SU-DHL-6 (cell line): ENCODE measurements around the gene AREL1.
A peak's percentile ranks its signal among the peaks of the same experiment; 100 is the strongest.

Experiments
- H2AFZ ChIP-seq: fragments of 200-600 bp; sonication (generic); 2 replicates; pipeline ENCODE4 v1.6.1; 2014; ENCODE audit warnings: low read depth, mild to moderate bottlenecking, moderate library complexity, mixed read lengths, antibody characterized with exemption, low read length; ENCODE audit not compliant: severe bottlenecking
- H3F3A ChIP-seq: fragments of 200-600 bp; shearing (Covaris generic); 2 replicates; pipeline ENCODE4 v1.6.0; 2016; ENCODE audit warnings: antibody characterized with exemption, mild to moderate bottlenecking; ENCODE audit not compliant: insufficient read depth
- H3K27ac ChIP-seq: fragments of 200-600 bp; sonication (generic); 2 replicates; pipeline ENCODE4 v1.5.1; 2016; ENCODE audit warnings: low read depth, mild to moderate bottlenecking, low read length, moderate library complexity, mixed read lengths
- H3K27me3 ChIP-seq: fragments of 200-600 bp; sonication (generic), shearing (Covaris generic); 2 replicates; pipeline ENCODE4 v1.6.0; 2014; ENCODE audit warnings: mild to moderate bottlenecking, low read length
- H3K36me3 ChIP-seq: fragments of 200-600 bp; sonication (generic); 2 replicates; pipeline ENCODE4 v1.6.1; 2014; ENCODE audit warnings: mild to moderate bottlenecking, low read length, mixed read lengths
- H3K4me2 ChIP-seq: fragments of 300-600, 200-600 bp; shearing (Covaris generic), sonication (generic); 2 replicates; pipeline ENCODE4 v1.6.0; 2014; ENCODE audit warnings: low read length, low read depth, mild to moderate bottlenecking; ENCODE audit not compliant: poor library complexity, severe bottlenecking
- H3K4me3 ChIP-seq: fragments of 200-600 bp; sonication (generic); 2 replicates; pipeline ENCODE4 v1.5.1; 2014; ENCODE audit warnings: antibody characterized with exemption, low read length, mild to moderate bottlenecking, mixed read lengths; ENCODE audit not compliant: insufficient read depth, poor library complexity, severe bottlenecking
- H3K79me2 ChIP-seq: fragments of 200-600 bp; sonication (generic); 2 replicates; pipeline ENCODE4 v1.6.1; 2014; ENCODE audit warnings: mild to moderate bottlenecking, low read length, moderate library complexity; ENCODE audit not compliant: insufficient read depth
- H3K9ac ChIP-seq: fragments of 200-600 bp; sonication (generic); 2 replicates; pipeline ENCODE4 v1.7.0; 2014; ENCODE audit warnings: mild to moderate bottlenecking, low read length
- H3K9me2 ChIP-seq: fragments of 200-600 bp; sonication (generic); replicated peaks from 2 replicates; pipeline ENCODE4 v1.6.1; 2014; ENCODE audit warnings: low read length; ENCODE audit not compliant: insufficient read depth
- H3K9me3 ChIP-seq: fragments of 200-600 bp; sonication (generic); 2 replicates; pipeline ENCODE4 v1.6.1; 2014; ENCODE audit warnings: low read length, mixed read lengths; ENCODE audit not compliant: insufficient read depth
- H4K20me1 ChIP-seq: fragments of 200-600 bp; sonication (generic); 2 replicates; pipeline ENCODE4 v1.6.1; 2014; ENCODE audit warnings: low read depth, mild to moderate bottlenecking, antibody characterized with exemption, low read length, moderate library complexity, mixed read lengths
- CTCF ChIP-seq: fragments of 200-600 bp; sonication (generic); IDR thresholded peaks from one replicate; pipeline ENCODE4 v1.5.1; 2017; ENCODE audit warnings: antibody characterized with exemption, mild to moderate bottlenecking, low read length, moderate library complexity; ENCODE audit not compliant: insufficient read depth, poor library complexity, severe bottlenecking
- EZH2phosphoT487 ChIP-seq: fragments of 200-600 bp; sonication (generic), shearing (Covaris generic); conservative IDR thresholded peaks from 2 replicates; pipeline ENCODE4 v1.6.1; 2018; ENCODE audit warnings: mild to moderate bottlenecking, antibody characterized with exemption, low read length, moderate library complexity, mixed read lengths

Gene AREL1

GRCh38 chr14:74710480-74710879 lies 2.4 kb downstream of the AREL1 start:
- peaks cover 90% of the 10 kb centered on the region for H3K79me2 ChIP-seq
- no peak overlapping the region for H3K27ac ChIP-seq
- no peaks in the 10 kb centered on the region for H3K27me3 ChIP-seq
- H3K9ac ChIP-seq = no peak overlapping the region
- H3F3A ChIP-seq = 0 out of 2 replicates have a peak, but pooled peaks cover 5% of the 10 kb centered on the region
- H3K4me3 ChIP-seq = no peak overlapping the region
- no peak overlapping the region for H2AFZ ChIP-seq
- H3K36me3 ChIP-seq = peaks cover 6% of the 10 kb centered on the region; the same call in 1 of the 2 replicates
- no peaks in the 10 kb centered on the region for H3K9me3 ChIP-seq
- H3K9me2 ChIP-seq = no peaks in the 10 kb centered on the region
- TF ChIP-seq CTCF (no peak), EZH2phosphoT487 (no peak)
- no peaks in the 10 kb centered on the region for H4K20me1 ChIP-seq
- peak overlapping the region; percentile 10 for H3K4me2 ChIP-seq

GRCh38 chr14:74705613-74706500 lies 7.0 kb downstream of the AREL1 start:
- Histone ChIP-seq H3K36me3 (peaks cover 5% of the 10 kb centered on the region; the same call in 1 of the 2 replicates), H3K9me2 (no peaks in the 10 kb centered on the region), H3K4me3 (no peak overlapping the region), H3F3A (no peaks in the 10 kb centered on the region), H3K79me2 (peaks cover 92% of the 10 kb centered on the region), H2AFZ (no peak overlapping the region), H3K27ac (no peak overlapping the region), H3K4me2 (no peak overlapping the region), H3K27me3 (no peaks in the 10 kb centered on the region), H3K9me3 (peaks cover 16% of the 10 kb centered on the region; the same call in 1 of the 2 replicates), H3K9ac (no peak overlapping the region), H4K20me1 (no peaks in the 10 kb centered on the region)
- TF ChIP-seq EZH2phosphoT487 (no peak), CTCF (no peak)

GRCh38 chr14:74704656-74705055 lies 8.2 kb downstream of the AREL1 start:
- no peaks in the 10 kb centered on the region for H4K20me1 ChIP-seq
- no peak overlapping the region for H3K27ac ChIP-seq
- no peaks in the 10 kb centered on the region for H3K27me3 ChIP-seq
- TF ChIP-seq CTCF = no peak
- TF ChIP-seq EZH2phosphoT487 = no peak
- H2AFZ ChIP-seq = no peak overlapping the region
- H3K4me2 ChIP-seq = no peak overlapping the region
- H3K9me3 ChIP-seq = peaks cover 16% of the 10 kb centered on the region; the same call in 1 of the 2 replicates
- H3K9me2 ChIP-seq = no peaks in the 10 kb centered on the region
- no peaks in the 10 kb centered on the region for H3F3A ChIP-seq
- no peak overlapping the region for H3K9ac ChIP-seq
- H3K4me3 ChIP-seq = no peak overlapping the region
- peaks cover 5% of the 10 kb centered on the region; the same call in 1 of the 2 replicates for H3K36me3 ChIP-seq
- H3K79me2 ChIP-seq = peaks cover 90% of the 10 kb centered on the region
